HCT116 (cell line): ENCODE measurements around the gene OCA2. TPM values are rescaled to one million over a fixed set of nuclear protein-coding genes. Genes with fewer than 3 reads are reported as not detected.

Experiments used
- ATAC-seq: fragments of 200-7000 bp; cut with Tn5 transposase; 2 replicates; pipeline ENCODE4 v1.9.1; 2020; ENCODE audit warnings: mild to moderate bottlenecking, moderate library complexity
- BruUV-seq: library from RNA; stranded (reverse); fragments of 400-500 nt; replicated peaks from 2 replicates; lab custom pipeline; 2021; lab: Mats Ljungman, UMichigan
- CTCF ChIA-PET: fragments of 300-600 bp; sonication (Branson Sonifier 250); formaldehyde crosslinking; loops from one replicate; lab custom pipeline; 2021; ENCODE audit warnings: antibody characterized with exemption; lab: Charles Lee
- POLR2A ChIA-PET: fragments of 300-600, 350-600 bp; sonication (Branson Sonifier 250); formaldehyde crosslinking; loops from one replicate; lab custom pipeline; 2021; ENCODE audit warnings: antibody characterized with exemption; lab: Charles Lee
- RAD21 ChIA-PET, 2 experiments: fragments of 300-600 bp; sonication (Branson Sonifier 250); formaldehyde crosslinking; loops; one replicate each; lab custom pipeline; 2023; ENCODE audit warnings: low total read pairs in 2 of 2; ENCODE audit not compliant: uncharacterized antibody in 2 of 2, unreplicated experiment in 2 of 2, low non-redundant PET in 1 of 2; lab: Charles Lee
- DNase-seq: peaks from one replicate; pipeline ENCODE4 v3.0.0-alpha.2; 2010; ENCODE audit warnings: low read depth, low spot score
- H2AFZ ChIP-seq: fragments of 200-600 bp; shearing (Covaris generic), sonication (generic); 2 replicates; pipeline ENCODE4 v1.6.1; 2017; ENCODE audit warnings: low read depth, mixed run types, mixed read lengths, antibody characterized with exemption, low read length; ENCODE audit not compliant: poor library complexity, severe bottlenecking
- H3K27ac ChIP-seq: 2 replicates; pipeline ENCODE4 v1.5.1; 2012; ENCODE audit warnings: low read depth, low read length
- H3K27me3 ChIP-seq: fragments of 200-600 bp; sonication (generic); 2 replicates; pipeline ENCODE4 v1.6.1; 2016; ENCODE audit warnings: mixed run types, low read length, mixed read lengths; ENCODE audit not compliant: insufficient read depth
- H3K36me3 ChIP-seq, 2 experiments: fragments of 200-500 bp in 1 of 2; fragments of 200-600 bp in 1 of 2; sonication (Bioruptor generic) in 1 of 2; sonication (generic) in 1 of 2; 2 replicates each; pipeline versions ENCODE4 v1.5.1 to v1.6.1; 2014 to 2016; ENCODE audit warnings: low read length in 2 of 2, inconsistent platforms in 1 of 2, mixed read lengths in 1 of 2, mixed run types in 1 of 2; ENCODE audit not compliant: insufficient read depth in 2 of 2, control insufficient read depth in 1 of 2
- H3K4me1 ChIP-seq, 2 experiments: fragments of 200-600 bp in 1 of 2; sonication (generic) in 1 of 2; 2 replicates each; pipeline versions ENCODE4 v1.5.1 to v1.6.1; 2012 to 2017; ENCODE audit warnings: low read length in 2 of 2, inconsistent platforms in 1 of 2, mild to moderate bottlenecking in 1 of 2, mixed read lengths in 1 of 2, mixed run types in 1 of 2, moderate library complexity in 1 of 2; ENCODE audit not compliant: insufficient read depth in 2 of 2, control insufficient read depth in 1 of 2
- H3K4me2 ChIP-seq: fragments of 200-600 bp; sonication (generic); 2 replicates; pipeline ENCODE4 v1.6.1; 2017; ENCODE audit warnings: mixed run types, low read length, mixed read lengths
- H3K4me3 ChIP-seq, 2 experiments: fragments of 200-600 bp in 1 of 2; sonication (generic) in 1 of 2; replicated peaks in 1 of 2; 2 replicates each; pipeline ENCODE4 v1.5.1; 2011 to 2016; ENCODE audit warnings: low read length in 2 of 2, control low read depth in 1 of 2, low read depth in 1 of 2, mild to moderate bottlenecking in 1 of 2, mixed read lengths in 1 of 2, mixed run types in 1 of 2
- H3K79me2 ChIP-seq: fragments of 200-600 bp; sonication (generic); 2 replicates; pipeline ENCODE4 v1.6.1; 2017; ENCODE audit warnings: mild to moderate bottlenecking, mixed run types, low read length, moderate library complexity, mixed read lengths; ENCODE audit not compliant: insufficient read depth
- H3K9ac ChIP-seq: fragments of 200-600 bp; sonication (generic); 2 replicates; pipeline ENCODE4 v1.6.1; 2016; ENCODE audit warnings: low read length, mixed read lengths
- H3K9me2 ChIP-seq: fragments of 200-600 bp; sonication (generic), shearing (Covaris generic); 2 replicates; pipeline ENCODE4 v1.6.1; 2017; ENCODE audit warnings: mixed run types, mild to moderate bottlenecking, moderate library complexity; ENCODE audit not compliant: insufficient read depth
- H3K9me3 ChIP-seq, 2 experiments: fragments of 200-500 bp in 1 of 2; fragments of 200-600 bp in 1 of 2; sonication (Bioruptor generic) in 1 of 2; sonication (generic) in 1 of 2; 2 replicates each; pipeline ENCODE4 v1.6.1; 2014 to 2017; ENCODE audit warnings: low read length in 2 of 2, mixed read lengths in 2 of 2, inconsistent platforms in 1 of 2, low read depth in 1 of 2, mild to moderate bottlenecking in 1 of 2, mixed run types in 1 of 2, moderate library complexity in 1 of 2; ENCODE audit not compliant: control insufficient read depth in 1 of 2, insufficient read depth in 1 of 2
- H4K20me1 ChIP-seq: fragments of 200-600 bp; sonication (generic), shearing (Covaris generic); 2 replicates; pipeline ENCODE4 v1.6.1; 2017; ENCODE audit warnings: mixed run types, mild to moderate bottlenecking, moderate library complexity; ENCODE audit not compliant: insufficient read depth
- ATF3 ChIP-seq: IDR thresholded peaks from 2 replicates; pipeline ENCODE4 v1.6.1; 2012
- CBX3 ChIP-seq: IDR thresholded peaks from 2 replicates; pipeline ENCODE4 v1.6.1; 2012; ENCODE audit warnings: low read depth
- CEBPB ChIP-seq: IDR thresholded peaks from 2 replicates; pipeline ENCODE4 v1.6.1; 2012; ENCODE audit warnings: low read depth
- CTCF ChIP-seq, 3 experiments: fragments of 200-600 bp in 1 of 3; sonication (generic) in 1 of 3; IDR thresholded peaks in 2 of 3; conservative IDR thresholded peaks in 1 of 3; 2 replicates each; pipeline ENCODE4 v1.5.1; 2012 to 2017; ENCODE audit warnings: low read depth in 2 of 3, low read length in 2 of 3, antibody characterized with exemption in 1 of 3, borderline replicate concordance in 1 of 3, control low read depth in 1 of 3, mild to moderate bottlenecking in 1 of 3, mixed read lengths in 1 of 3, mixed run types in 1 of 3, moderate library complexity in 1 of 3; ENCODE audit not compliant: insufficient read depth in 1 of 3
- EGR1 ChIP-seq: IDR thresholded peaks from 2 replicates; pipeline ENCODE4 v1.6.1; 2012; ENCODE audit warnings: low read depth
- ELF1 ChIP-seq: IDR thresholded peaks from 2 replicates; pipeline ENCODE4 v1.6.1; 2012; ENCODE audit warnings: low read depth, borderline replicate concordance
- EZH2phosphoT487 ChIP-seq: fragments of 200-600 bp; IDR thresholded peaks from 2 replicates; pipeline ENCODE4 v1.6.1; 2018; ENCODE audit warnings: antibody characterized with exemption, borderline replicate concordance
- RAD21 ChIP-seq: IDR thresholded peaks from 2 replicates; pipeline ENCODE4 v1.6.1; 2012; ENCODE audit warnings: low read depth, mild to moderate bottlenecking
- SIN3A ChIP-seq: IDR thresholded peaks from 2 replicates; pipeline ENCODE4 v1.6.1; 2012; ENCODE audit warnings: low read depth
- SP1 ChIP-seq: IDR thresholded peaks from 2 replicates; pipeline ENCODE4 v1.6.1; 2012; ENCODE audit warnings: low read depth
- SRF ChIP-seq: IDR thresholded peaks from 2 replicates; pipeline ENCODE4 v1.6.1; 2012; ENCODE audit warnings: low read depth
- TCF7L2 ChIP-seq: IDR thresholded peaks from 2 replicates; pipeline ENCODE4 v1.7.0; 2011; ENCODE audit warnings: borderline replicate concordance, inconsistent platforms; ENCODE audit not compliant: insufficient read depth, insufficient read length; ENCODE audit errors: extremely low read depth
- YY1 ChIP-seq: IDR thresholded peaks from 2 replicates; pipeline ENCODE4 v1.6.1; 2011; ENCODE audit warnings: low read length, low read depth, moderate library complexity, mild to moderate bottlenecking; ENCODE audit not compliant: insufficient replicate concordance; ENCODE audit errors: extremely low read depth
- intact Hi-C: fragments of 100-400 bp; cut with micrococcal nuclease; formaldehyde crosslinking; loops from 2 replicates; pipeline ENCODE4 v1.10.0; 2022
- total RNA-seq: library from RNA; stranded (reverse); gene quantifications from one replicate; pipeline ENCODE4 v1.2.1, GENCODE V29; 2021; ENCODE audit not compliant: unreplicated experiment
- TF ChIP-seq, protein P1 (sequence below): IDR thresholded peaks from 2 replicates; pipeline ENCODE4 v1.6.1; 2012

The OCA2 gene
- total RNA-seq, 1 experiment from 2014 or later: not detected

- no peak for DNase-seq
- Histone ChIP-seq H2AFZ (no peak overlapping the region), H3K4me3 (no peak overlapping the region), H3K9me2 (no peaks in the 10 kb centered on the region), H3K79me2 (no peaks in the 10 kb centered on the region), H4K20me1 (no peaks in the 10 kb centered on the region), H3K27me3 (no peaks in the 10 kb centered on the region), H3K4me1 (no peaks in the 10 kb centered on the region), H3K9ac (no peak overlapping the region), H3K27ac (no peak overlapping the region), H3K9me3 (peaks cover 0 to 21% of the 10 kb centered on the region in 2 experiments; a peak in 2 of 4 replicates), H3K4me2 (no peak overlapping the region), H3K36me3 (no peaks in the 10 kb centered on the region)
- ChIA-PET RAD21 (no interaction called here), POLR2A (no interaction called here), CTCF (no interaction called here)
- no peak for TF ChIP-seq SIN3A
- no peak for TF ChIP-seq RAD21
- no peak for TF ChIP-seq CTCF (IDR thresholded peaks at IDR 0.05 in 2 of 3, conservative IDR thresholded peaks at IDR 0.05 in 1 of 3; ENCODE audit: borderline replicate concordance in 1 of 3, insufficient read depth in 1 of 3, low read depth in 2 of 3, low read length in 2 of 3)
- TF ChIP-seq, protein P1, sequence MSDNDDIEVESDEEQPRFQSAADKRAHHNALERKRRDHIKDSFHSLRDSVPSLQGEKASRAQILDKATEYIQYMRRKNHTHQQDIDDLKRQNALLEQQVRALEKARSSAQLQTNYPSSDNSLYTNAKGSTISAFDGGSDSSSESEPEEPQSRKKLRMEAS: no peak
- TF ChIP-seq CBX3: no peak
- intact Hi-C loops: no loop called here
- no TSS peak for BruUV-seq
- ATAC-seq: no peak
These were observed 328.2 kb downstream of the OCA2 start for GRCh38 chr15:27770769-27771554.

- Histone ChIP-seq H3K4me3 (no peak overlapping the region), H2AFZ (no peak overlapping the region), H3K4me2 (no peak overlapping the region), H3K9ac (no peak overlapping the region), H3K4me1 (no peaks in the 10 kb centered on the region), H3K9me2 (no peaks in the 10 kb centered on the region), H3K27me3 (no peaks in the 10 kb centered on the region), H3K27ac (no peak overlapping the region), H3K36me3 (no peaks in the 10 kb centered on the region), H3K9me3 (peaks cover 0 to 18% of the 10 kb centered on the region in 2 experiments; a peak in 2 of 4 replicates), H3K79me2 (no peaks in the 10 kb centered on the region), H4K20me1 (no peaks in the 10 kb centered on the region)
- DNase-seq (no peak), ATAC-seq (no peak)
- CTCF ChIA-PET: no interaction called here
- no TSS peak for BruUV-seq
- RAD21 ChIA-PET: no interaction called here
- intact Hi-C loops: no loop called here
- POLR2A ChIA-PET: no interaction called here
- TF ChIP-seq CEBPB (no peak), CBX3 (no peak), ATF3 (no peak), TCF7L2 (no peak), ELF1 (no peak), SP1 (no peak), EZH2phosphoT487 (no peak), SIN3A (no peak), SRF (no peak), YY1 (no peak), CTCF (IDR thresholded peaks at IDR 0.05 in 2 of 3, conservative IDR thresholded peaks at IDR 0.05 in 1 of 3; ENCODE audit: borderline replicate concordance in 1 of 3, insufficient read depth in 1 of 3, low read depth in 2 of 3, low read length in 2 of 3) (no peak), EGR1 (no peak)
These were observed 329.0 kb downstream of the OCA2 start for GRCh38 chr15:27770086-27770607.
